GM21423 (cell line): ENCODE measurements around the gene CACNA1E.

Source experiments
- ATAC-seq: cut with Tn5 transposase; IDR thresholded peaks from one replicate; pipeline ENCODE4 v1.9.1; 2021; ENCODE audit warnings: mild to moderate bottlenecking, moderate library complexity; ENCODE audit not compliant: unreplicated experiment

The CACNA1E gene

GRCh38 chr1:181748013-181748412, 264.7 kb downstream of the CACNA1E start:
- ATAC-seq: no peak

GRCh38 chr1:181754103-181754502, 270.8 kb downstream of the CACNA1E start:
- ATAC-seq: no peak

- ATAC-seq: no peak
Measured at GRCh38 chr1:181759481-181759880, 276.2 kb downstream of the CACNA1E start.

GRCh38 chr1:181763736-181764135, 280.4 kb downstream of the CACNA1E start:
- no peak for ATAC-seq

GRCh38 chr1:181765451-181766026, 282.2 kb downstream of the CACNA1E start:
- ATAC-seq: no peak

- no peak for ATAC-seq
Measured at GRCh38 chr1:181767001-181767708, 283.8 kb downstream of the CACNA1E start.

- ATAC-seq: peak; percentile 59
Measured at GRCh38 chr1:181768211-181768929, 285.1 kb downstream of the CACNA1E start.

- ATAC-seq: no peak
Measured at GRCh38 chr1:181768930-181769280, 285.6 kb downstream of the CACNA1E start.

GRCh38 chr1:181769846-181770245, 286.5 kb downstream of the CACNA1E start:
- ATAC-seq: no peak

GRCh38 chr1:181772714-181773113, 289.4 kb downstream of the CACNA1E start:
- ATAC-seq: no peak

GRCh38 chr1:181776044-181776443, 292.7 kb downstream of the CACNA1E start:
- no peak for ATAC-seq

- ATAC-seq: no peak
Measured at GRCh38 chr1:181777286-181777685, 294.0 kb downstream of the CACNA1E start.

- no peak for ATAC-seq
Measured at GRCh38 chr1:181777812-181778211, 294.5 kb downstream of the CACNA1E start.

GRCh38 chr1:181778640-181779260, 295.4 kb downstream of the CACNA1E start:
- ATAC-seq: no peak

GRCh38 chr1:181779343-181779742, 296.0 kb downstream of the CACNA1E start:
- ATAC-seq: no peak

- no peak for ATAC-seq
Measured at GRCh38 chr1:181783208-181783607, 299.9 kb downstream of the CACNA1E start.

- no peak for ATAC-seq
Measured at GRCh38 chr1:181784039-181784683, 300.8 kb downstream of the CACNA1E start.

GRCh38 chr1:181789395-181789794, 306.1 kb downstream of the CACNA1E start:
- ATAC-seq: no peak

GRCh38 chr1:181791721-181792120, 308.4 kb downstream of the CACNA1E start:
- ATAC-seq: no peak

- ATAC-seq: no peak
Measured at GRCh38 chr1:181793831-181794230, 310.5 kb downstream of the CACNA1E start.

- ATAC-seq: no peak
Measured at GRCh38 chr1:181794332-181794731, 311.0 kb downstream of the CACNA1E start.
